ENCODE data around the gene CTSA.
"Not testable (repeated sequence)": the region's sequence is repeated elsewhere in the genome, so short reads cannot be mapped to it uniquely, and the experiment has no call there.

The CTSA gene

GRCh38 chr20:45866454-45866853 lies 24.7 kb upstream of the CTSA start:
- no peak for DNase-seq (ENCODE audit: low read depth)

- DNase-seq (ENCODE audit: low read depth) = no peak
Observed at GRCh38 chr20:45867136-45867818, 23.9 kb upstream of the CTSA start.

DNA sequence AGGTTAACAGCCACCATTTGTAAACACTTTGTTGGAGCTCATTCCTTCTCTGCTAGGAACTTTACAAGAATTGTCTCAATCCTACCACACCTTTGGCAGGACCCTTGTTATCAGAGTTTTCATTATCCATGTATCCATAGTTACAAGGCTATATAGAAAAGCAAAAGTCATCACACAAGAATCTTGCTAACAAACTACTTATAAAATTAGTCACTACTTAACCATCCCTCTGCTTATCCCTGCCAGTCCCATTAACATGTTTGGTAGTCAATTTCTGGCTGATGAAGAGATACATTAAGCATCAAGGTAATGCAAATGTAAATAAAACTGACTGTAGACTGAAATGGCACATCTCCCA lies 23.3 kb upstream of the CTSA start:
- peak; percentile 73 for DNase-seq (ENCODE audit: low read depth)

DNA sequence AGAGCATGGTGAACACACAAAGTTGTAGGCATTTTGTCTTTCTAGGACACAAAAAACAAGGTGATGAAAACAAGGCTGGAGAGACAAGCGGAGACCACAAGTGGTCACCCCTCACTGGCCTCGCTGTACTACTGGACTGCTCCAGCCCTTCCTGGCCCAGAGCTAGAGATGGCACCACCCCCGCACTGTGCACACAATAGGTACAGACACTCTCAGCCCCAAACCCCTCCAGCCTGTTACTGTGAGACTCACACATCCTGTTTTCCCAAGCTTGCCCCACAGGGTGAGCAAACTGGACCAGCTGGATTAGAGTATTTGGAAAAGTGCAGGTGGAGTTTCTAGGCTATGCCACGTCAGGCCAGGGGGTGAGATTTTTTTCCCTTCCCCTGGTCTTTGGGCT lies 18.5 kb upstream of the CTSA start:
- no peak for DNase-seq (ENCODE audit: low read depth)

- DNase-seq (ENCODE audit: low read depth) = no peak
Observed at GRCh38 chr20:45873409-45874103, 17.6 kb upstream of the CTSA start.

- not testable (repeated sequence) for DNase-seq (ENCODE audit: low read depth)
Observed at GRCh38 chr20:45874104-45874481, 17.0 kb upstream of the CTSA start.

DNA sequence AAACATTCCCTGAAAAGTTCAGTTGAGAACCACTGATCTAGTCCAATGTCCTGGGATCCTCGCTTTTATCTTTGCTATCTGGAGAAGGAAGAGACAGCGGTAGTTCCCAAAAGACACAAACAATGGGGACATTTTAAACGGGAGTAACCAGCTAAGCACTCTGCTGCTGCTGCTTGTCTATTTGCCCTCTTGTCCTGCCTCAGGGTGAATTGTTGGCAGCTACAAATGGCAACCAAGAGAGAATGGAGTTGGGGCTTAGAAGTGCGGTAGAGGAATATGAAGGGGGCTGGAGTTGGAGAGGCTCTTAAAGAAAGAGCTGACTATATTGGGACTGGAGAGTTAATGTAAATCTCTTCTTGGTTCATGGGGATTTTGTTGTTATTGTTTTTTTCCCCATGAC lies 16.6 kb upstream of the CTSA start:
- no peak for DNase-seq (ENCODE audit: low read depth)

DNA sequence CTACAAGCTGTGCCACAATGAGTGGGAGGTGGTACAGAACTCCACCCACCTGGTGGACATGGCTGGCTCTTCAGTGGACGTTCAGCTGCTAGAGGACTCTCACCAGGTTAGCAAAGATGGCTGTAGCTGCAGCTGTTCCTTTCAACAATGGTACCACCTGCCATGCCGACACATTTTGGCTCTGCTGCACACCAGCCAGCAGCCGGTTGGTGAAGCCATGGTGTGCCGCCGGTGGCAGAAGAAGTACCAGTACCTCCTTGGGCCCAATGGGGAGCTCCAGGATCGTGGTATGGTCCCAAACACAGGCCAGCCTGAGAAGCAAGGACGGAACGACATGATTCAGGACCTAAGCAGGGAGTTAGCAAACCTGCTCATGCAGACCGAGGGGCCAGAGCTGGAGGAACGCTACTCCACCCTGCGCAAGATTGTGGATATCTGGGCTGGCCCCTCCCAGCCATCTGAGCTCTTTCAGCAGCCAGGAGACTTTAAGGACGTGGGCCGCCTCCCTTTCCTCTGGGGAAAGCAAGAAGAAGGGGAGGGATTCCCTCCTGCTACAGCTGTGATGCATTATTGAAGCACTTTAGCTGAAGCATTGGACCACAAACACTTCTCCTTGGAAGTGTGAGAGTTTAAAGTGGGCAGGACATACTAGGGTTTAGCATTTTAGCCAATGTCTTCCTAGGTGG lies 12.9 kb upstream of the CTSA start:
- no peak for DNase-seq (ENCODE audit: low read depth)

DNA sequence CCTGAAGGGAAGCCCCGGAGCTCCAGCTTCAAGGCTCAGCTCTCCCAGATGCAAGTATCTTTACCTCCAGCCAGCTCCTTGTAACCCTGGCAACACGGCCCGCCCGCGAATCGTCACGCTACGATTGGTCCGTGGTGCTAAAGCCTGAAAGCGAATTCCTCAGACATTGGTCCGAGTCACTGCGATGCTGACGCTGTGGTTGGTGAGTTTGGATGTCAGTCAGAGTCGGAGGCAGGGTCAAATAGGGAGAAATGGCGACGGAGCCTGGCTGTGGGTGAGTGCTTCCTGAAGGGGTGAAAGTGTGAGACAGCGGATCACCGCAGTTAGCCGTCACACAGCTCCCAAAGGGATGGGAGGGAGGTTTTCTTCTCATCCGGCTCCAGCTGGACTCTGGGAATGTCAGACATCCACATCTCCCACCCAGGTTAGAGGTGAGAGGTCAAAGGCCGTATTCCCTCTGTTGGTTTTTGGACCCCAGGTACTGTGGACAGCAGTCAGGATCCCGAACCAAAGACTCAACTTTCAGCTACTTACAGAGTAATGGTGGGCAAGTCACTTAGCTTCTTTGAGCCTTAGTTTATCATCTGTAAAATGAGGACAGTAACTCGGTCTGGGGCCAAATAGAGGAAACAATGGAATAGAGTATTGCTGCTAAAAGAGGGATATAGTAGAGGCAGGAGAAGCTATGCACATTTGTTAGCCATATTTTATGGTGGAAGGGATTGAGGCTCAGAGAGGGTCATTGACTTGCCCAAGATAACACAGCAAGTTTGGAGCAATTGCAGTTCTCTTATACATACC lies 9.9 kb upstream of the CTSA start, which contains the start of gene ZSWIM1:
TSS of gene ZSWIM1 (plus strand) at position 240 of the 801 bp plus-strand sequence. CDS start 1,366 bp downstream, outside the sequence.
- DNase-seq (ENCODE audit: low read depth) = peak; percentile 98

- DNase-seq (ENCODE audit: low read depth) = no peak
Observed at GRCh38 chr20:45882469-45883099, 8.6 kb upstream of the CTSA start.

DNA sequence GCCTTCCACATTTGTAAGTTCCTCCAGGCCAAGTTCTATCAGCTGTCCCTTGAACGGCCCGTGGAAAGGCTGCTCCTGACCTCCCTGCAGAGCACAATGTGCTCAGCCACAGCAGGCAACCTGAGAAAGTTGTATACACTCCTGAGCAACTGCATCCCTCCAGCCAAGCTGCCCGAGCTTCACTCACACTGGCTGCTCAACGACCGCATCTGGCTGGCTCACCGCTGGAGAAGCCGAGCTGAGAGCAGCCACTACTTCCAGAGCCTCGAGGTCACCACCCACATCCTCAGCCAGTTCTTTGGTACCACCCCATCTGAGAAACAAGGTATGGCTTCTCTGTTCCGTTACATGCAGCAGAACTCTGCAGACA lies 8.1 kb upstream of the CTSA start:
- DNase-seq (ENCODE audit: low read depth) = no peak

GRCh38 chr20:45886590-45887345 lies 4.4 kb upstream of the CTSA start:
- DNase-seq (ENCODE audit: low read depth) = no peak

- DNase-seq (ENCODE audit: low read depth) = no peak
Observed at GRCh38 chr20:45887346-45887715, 3.8 kb upstream of the CTSA start, which contains the start of gene SPATA25. Gene SPATA25 (minus strand): TSS chr20:45887622. CDS start chr20:45887590, 32 bp downstream.

GRCh38 chr20:45888681-45889080 lies 2.5 kb upstream of the CTSA start:
- DNase-seq (ENCODE audit: low read depth) = no peak

DNA sequence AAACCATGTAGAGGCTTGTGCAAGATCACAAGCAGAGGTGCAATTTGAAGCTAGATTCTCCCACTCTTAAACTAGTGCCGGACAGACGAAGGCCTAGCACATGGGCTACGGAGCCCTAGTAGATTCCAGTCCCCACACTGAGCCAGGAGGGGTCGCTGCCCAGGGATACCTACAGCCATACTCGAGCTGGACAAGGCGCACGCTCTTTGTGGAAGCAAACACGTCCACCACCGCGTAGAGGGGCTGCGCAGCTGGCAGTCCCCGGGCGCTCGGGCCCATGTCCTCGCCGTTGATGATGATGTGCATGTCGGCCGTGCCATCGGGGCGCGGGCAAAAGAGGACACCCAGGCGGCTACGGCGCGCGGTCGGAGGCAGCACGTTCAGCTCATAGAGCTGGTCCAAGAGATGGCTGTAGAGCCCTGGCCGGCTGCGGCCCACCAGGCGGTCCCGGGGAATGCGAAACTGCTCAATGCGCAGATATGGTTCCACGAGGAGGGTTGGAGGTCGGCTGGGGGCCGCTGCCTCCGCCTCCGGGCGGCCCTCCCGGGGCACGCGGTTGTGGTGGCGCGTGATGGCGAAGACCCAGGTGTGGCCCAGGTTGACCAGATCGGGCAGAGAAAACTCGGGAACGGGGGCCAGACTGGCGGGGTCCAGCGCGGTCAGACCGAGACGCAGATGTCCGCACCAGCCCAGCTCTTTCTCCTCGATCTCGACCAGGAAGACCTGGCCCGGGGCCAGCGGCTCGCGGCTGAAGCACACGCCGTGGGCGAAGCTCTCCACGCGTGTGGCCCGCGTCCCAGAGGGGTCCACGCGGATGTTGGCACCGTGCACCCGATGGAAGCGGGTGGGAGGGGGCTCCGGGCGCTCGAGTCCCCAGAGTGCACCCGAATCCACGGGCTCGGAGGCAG lies 804 bp upstream of the CTSA start:
- peak; percentile 86 for DNase-seq (ENCODE audit: low read depth)

- DNase-seq (ENCODE audit: low read depth) = peak; percentile 29
Observed at GRCh38 chr20:45892049-45892825, 1.1 kb downstream of the CTSA start.

- no peak for DNase-seq (ENCODE audit: low read depth)
Observed at GRCh38 chr20:45892828-45893500, 1.8 kb downstream of the CTSA start.

DNA sequence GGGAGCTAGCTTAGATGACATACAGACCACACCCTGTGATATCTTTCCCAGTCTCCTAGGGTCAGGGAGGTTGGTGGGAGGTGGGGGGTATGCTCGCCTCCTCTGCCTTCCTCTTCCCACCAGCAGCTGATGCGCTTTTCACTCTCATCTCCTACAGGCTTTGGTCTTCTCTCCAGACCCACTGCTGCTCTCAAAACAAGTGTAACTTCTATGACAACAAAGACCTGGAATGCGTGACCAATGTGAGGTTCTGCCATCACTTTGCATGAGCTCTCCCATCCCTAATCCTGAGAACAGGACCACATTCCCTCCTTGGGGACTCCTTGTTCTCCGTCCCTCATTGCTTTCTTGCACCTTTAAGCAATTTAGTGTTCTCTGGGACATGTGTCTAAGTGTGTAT lies 2.7 kb downstream of the CTSA start:
- no peak for DNase-seq (ENCODE audit: low read depth)

GRCh38 chr20:45894797-45895196 lies 3.7 kb downstream of the CTSA start:
- no peak for DNase-seq (ENCODE audit: low read depth)

Measured in iris pigment epithelial cell (primary cell).